ENCODE data around the gene ST3GAL2.

DNA sequence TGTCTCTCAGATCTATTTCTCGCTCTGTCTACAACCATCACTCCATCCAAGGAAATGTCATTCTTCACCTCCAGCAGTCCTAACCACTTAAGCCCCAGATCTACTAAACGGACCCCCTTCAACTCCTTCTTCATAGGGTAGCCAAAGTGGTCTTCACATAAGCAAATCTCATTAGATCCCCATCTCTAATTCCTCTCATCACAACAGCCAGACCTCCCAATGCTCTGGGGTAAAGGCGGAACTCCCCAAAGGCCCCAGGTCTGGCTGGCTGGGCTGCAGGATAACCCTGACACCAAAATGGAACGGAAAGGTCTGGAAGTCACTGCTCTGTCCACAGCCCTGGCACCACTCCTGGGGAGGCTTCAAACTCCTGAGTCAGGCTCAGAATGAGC is 11.1 kb downstream of the ST3GAL2 start:
- TF ChIP-seq POLR2AphosphoS5 (IDR thresholded peaks at IDR 0.05; ENCODE audit: low read depth, low read length) = no peak
- no peak for TF ChIP-seq POLR2A (IDR thresholded peaks at IDR 0.05; ENCODE audit: low read depth, low read length)
- TF ChIP-seq TAF1 (IDR thresholded peaks at IDR 0.05; ENCODE audit: borderline replicate concordance, low read depth, low read length) = no peak
